HepG2 (cell line): ENCODE results near the gene ZDHHC3. TPM values are rescaled to one million over a fixed set of nuclear protein-coding genes. Genes with fewer than 3 reads are reported as not detected.
A peak's percentile ranks its signal among the peaks of the same experiment; 100 is the strongest.

Experiments
- KAT2B ChIP-seq: fragments of 150-350 bp; IDR thresholded peaks from 2 replicates; pipeline ENCODE4 v1.6.1; 2014; ENCODE audit warnings: low read depth, low read length, borderline replicate concordance
- KAT7 ChIP-seq: IDR thresholded peaks from 2 replicates; pipeline ENCODE4 v1.6.1; 2018; ENCODE audit warnings: borderline replicate concordance, missing compliant biosample characterization
- MTF2 ChIP-seq: sonication (generic); formaldehyde crosslinking; IDR thresholded peaks from 2 replicates; pipeline ENCODE4 v1.5.0; 2020; ENCODE audit warnings: missing genetic modification reagents, borderline replicate concordance
- RBAK ChIP-seq: sonication (generic); formaldehyde crosslinking; IDR thresholded peaks from 2 replicates; pipeline ENCODE4 v1.5.1; 2020; ENCODE audit warnings: mild to moderate bottlenecking, missing genetic modification reagents
- SCMH1 ChIP-seq: sonication (generic); formaldehyde crosslinking; IDR thresholded peaks from 2 replicates; pipeline ENCODE4 v1.9.0; 2021; ENCODE audit warnings: missing genetic modification reagents, mild to moderate bottlenecking, borderline replicate concordance
- TBX2 ChIP-seq: sonication (generic); formaldehyde crosslinking; IDR thresholded peaks from 2 replicates; pipeline ENCODE4 v1.5.0; 2020; ENCODE audit warnings: missing genetic modification reagents, mild to moderate bottlenecking, borderline replicate concordance
- WIZ ChIP-seq: sonication (generic); formaldehyde crosslinking; IDR thresholded peaks from 2 replicates; pipeline ENCODE4 v1.5.1; 2020; ENCODE audit warnings: mild to moderate bottlenecking, missing genetic modification reagents
- YY1 ChIP-seq: IDR thresholded peaks from 2 replicates; pipeline ENCODE4 v1.6.1; 2011; ENCODE audit warnings: low read length, low read depth, moderate library complexity, mild to moderate bottlenecking; ENCODE audit not compliant: insufficient read depth, insufficient replicate concordance
- ZNF367 ChIP-seq: sonication (generic); formaldehyde crosslinking; IDR thresholded peaks from 2 replicates; pipeline ENCODE4 v1.4.0; 2020; ENCODE audit warnings: missing genetic modification reagents, borderline replicate concordance
- ZNF570 ChIP-seq: sonication (generic); formaldehyde crosslinking; IDR thresholded peaks from 2 replicates; pipeline ENCODE4 v1.4.0; 2020; ENCODE audit warnings: mild to moderate bottlenecking, missing genetic modification reagents, borderline replicate concordance
- polyA plus RNA-seq, 8 experiments: library from polyadenylated mRNA; depleted of rRNA in 3 of 8; stranded (reverse) in 7 of 8; unstranded in 1 of 8; fragments of >200 nt; fragmentation: Illumina TruSeq in 4 of 8; extraction: Trizol in 4 of 8; gene quantifications; 2 replicates each; pipeline versions ENCODE4 v1.2.1 to v1.2.3, GENCODE V29; 2011 to 2016; ENCODE audit warnings: low read depth in 4 of 8, missing spikeins in 1 of 8, mixed read lengths in 1 of 8; ENCODE audit not compliant: insufficient read depth in 1 of 8
- total RNA-seq, 5 experiments: library from RNA; depleted of rRNA; stranded (reverse); fragments of >200 nt; fragmentation: Illumina TruSeq; extraction: Trizol; gene quantifications; 2 replicates each; pipeline ENCODE4 v1.2.3, GENCODE V29; 2016; ENCODE audit warnings: low read depth in 1 of 5
- TF ChIP-seq, protein P1 (sequence below): sonication (generic); formaldehyde crosslinking; IDR thresholded peaks from 2 replicates; pipeline ENCODE4 v1.9.0; 2022; ENCODE audit warnings: low read depth, missing genetic modification reagents
- TF ChIP-seq, protein P2 (sequence below): IDR thresholded peaks from 2 replicates; pipeline ENCODE4 v1.6.1; 2016; ENCODE audit warnings: missing compliant biosample characterization, missing genetic modification reagents, borderline replicate concordance
- TF ChIP-seq, protein P3 (sequence below), 2 experiments: sonication (generic) in 1 of 2; formaldehyde crosslinking in 1 of 2; IDR thresholded peaks; 2 replicates each; pipeline versions ENCODE4 v1.5.1 to v1.6.1; 2011 to 2020; ENCODE audit warnings: borderline replicate concordance in 1 of 2, low read depth in 1 of 2, low read length in 1 of 2, mild to moderate bottlenecking in 1 of 2, missing genetic modification reagents in 1 of 2, moderate library complexity in 1 of 2
- TF ChIP-seq, protein P4 (sequence below): sonication (generic); formaldehyde crosslinking; IDR thresholded peaks from 2 replicates; pipeline ENCODE4 v1.5.0; 2020; ENCODE audit warnings: mild to moderate bottlenecking, low read depth, missing genetic modification reagents, borderline replicate concordance
- TF ChIP-seq, protein P5 (sequence below): sonication (generic); formaldehyde crosslinking; IDR thresholded peaks from 2 replicates; pipeline ENCODE4 v1.8.0; 2023; ENCODE audit warnings: mild to moderate bottlenecking, missing genetic modification reagents
- TF ChIP-seq, protein P6 (sequence below): sonication (generic); formaldehyde crosslinking; IDR thresholded peaks from 2 replicates; pipeline ENCODE4 v1.8.0; 2022; ENCODE audit warnings: mild to moderate bottlenecking, missing genetic modification reagents; ENCODE audit not compliant: insufficient replicate concordance
- TF ChIP-seq, protein P7 (sequence below): sonication (generic); formaldehyde crosslinking; IDR thresholded peaks from 2 replicates; pipeline ENCODE4 v1.9.0; 2021; ENCODE audit warnings: missing genetic modification reagents, borderline replicate concordance

ZDHHC3 gene
- total and polyA plus RNA-seq, 2 of the 13 experiments (the other 11 are each of a cell fraction or from before 2014, with no cell fraction given) = 44.1 to 65.7 TPM

DNA sequence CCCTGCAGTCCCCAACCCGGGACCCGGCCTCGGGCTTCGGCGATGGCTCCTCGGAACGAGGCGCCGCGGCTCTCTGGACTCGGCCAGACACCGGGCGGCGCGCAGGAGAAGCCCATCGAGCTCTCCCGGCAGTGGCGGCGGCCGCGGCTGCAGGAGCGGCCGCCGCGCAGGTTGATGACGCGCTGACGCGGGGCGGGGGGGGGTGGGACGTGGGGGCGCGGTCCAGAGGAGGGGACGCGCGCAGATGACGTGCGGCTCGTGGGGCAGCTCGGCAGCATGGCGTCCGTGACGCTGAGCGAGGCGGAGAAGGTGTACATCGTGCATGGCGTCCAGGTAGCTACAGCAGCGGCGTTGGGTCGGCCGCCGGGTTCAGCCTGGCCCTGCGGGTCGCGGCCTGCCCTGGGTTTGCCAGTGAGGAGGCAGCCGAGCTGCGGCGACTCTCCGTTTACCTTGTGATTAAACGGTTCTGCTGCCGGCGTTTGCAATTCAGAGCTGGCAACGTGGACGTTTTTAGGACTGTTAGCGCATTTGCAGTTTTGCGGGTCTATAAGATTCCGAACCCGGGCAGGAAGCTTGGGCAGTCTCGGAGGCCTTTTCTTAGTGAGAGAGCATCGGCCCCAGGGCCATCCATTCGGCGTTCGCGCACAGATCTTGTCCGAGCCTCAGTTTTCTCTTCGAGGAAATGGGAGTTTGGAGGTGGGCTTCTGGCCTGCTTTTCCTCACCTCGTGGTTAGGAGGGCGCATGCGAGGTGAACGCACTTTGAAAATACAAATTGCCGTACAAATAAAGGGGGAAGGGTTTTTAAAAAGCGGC is at the start of gene ZDHHC3, which contains the start of gene EXOSC7 (continued):
- TF ChIP-seq, protein P1, sequence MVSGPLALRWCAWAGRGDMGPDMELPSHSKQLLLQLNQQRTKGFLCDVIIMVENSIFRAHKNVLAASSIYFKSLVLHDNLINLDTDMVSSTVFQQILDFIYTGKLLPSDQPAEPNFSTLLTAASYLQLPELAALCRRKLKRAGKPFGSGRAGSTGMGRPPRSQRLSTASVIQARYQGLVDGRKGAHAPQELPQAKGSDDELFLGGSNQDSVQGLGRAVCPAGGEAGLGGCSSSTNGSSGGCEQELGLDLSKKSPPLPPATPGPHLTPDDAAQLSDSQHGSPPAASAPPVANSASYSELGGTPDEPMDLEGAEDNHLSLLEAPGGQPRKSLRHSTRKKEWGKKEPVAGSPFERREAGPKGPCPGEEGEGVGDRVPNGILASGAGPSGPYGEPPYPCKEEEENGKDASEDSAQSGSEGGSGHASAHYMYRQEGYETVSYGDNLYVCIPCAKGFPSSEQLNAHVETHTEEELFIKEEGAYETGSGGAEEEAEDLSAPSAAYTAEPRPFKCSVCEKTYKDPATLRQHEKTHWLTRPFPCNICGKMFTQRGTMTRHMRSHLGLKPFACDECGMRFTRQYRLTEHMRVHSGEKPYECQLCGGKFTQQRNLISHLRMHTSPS (CRISPR knock-in tag) = no peak
- TF ChIP-seq, protein P2, sequence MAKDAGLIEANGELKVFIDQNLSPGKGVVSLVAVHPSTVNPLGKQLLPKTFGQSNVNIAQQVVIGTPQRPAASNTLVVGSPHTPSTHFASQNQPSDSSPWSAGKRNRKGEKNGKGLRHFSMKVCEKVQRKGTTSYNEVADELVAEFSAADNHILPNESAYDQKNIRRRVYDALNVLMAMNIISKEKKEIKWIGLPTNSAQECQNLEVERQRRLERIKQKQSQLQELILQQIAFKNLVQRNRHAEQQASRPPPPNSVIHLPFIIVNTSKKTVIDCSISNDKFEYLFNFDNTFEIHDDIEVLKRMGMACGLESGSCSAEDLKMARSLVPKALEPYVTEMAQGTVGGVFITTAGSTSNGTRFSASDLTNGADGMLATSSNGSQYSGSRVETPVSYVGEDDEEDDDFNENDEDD = peak; percentile 52; the same call in 1 of the 2 replicates
- TF ChIP-seq TBX2 (CRISPR knock-in tag) = no peak
- TF ChIP-seq, protein P3, sequence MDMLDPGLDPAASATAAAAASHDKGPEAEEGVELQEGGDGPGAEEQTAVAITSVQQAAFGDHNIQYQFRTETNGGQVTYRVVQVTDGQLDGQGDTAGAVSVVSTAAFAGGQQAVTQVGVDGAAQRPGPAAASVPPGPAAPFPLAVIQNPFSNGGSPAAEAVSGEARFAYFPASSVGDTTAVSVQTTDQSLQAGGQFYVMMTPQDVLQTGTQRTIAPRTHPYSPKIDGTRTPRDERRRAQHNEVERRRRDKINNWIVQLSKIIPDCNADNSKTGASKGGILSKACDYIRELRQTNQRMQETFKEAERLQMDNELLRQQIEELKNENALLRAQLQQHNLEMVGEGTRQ (IDR thresholded peaks at IDR 0.05; ENCODE audit: low read depth, low read length) = no peak
- TF ChIP-seq, protein P3 (CRISPR knock-in tag; IDR thresholded peaks at IDR 0.05; ENCODE audit: borderline replicate concordance) = no peak
- TF ChIP-seq, protein P4, sequence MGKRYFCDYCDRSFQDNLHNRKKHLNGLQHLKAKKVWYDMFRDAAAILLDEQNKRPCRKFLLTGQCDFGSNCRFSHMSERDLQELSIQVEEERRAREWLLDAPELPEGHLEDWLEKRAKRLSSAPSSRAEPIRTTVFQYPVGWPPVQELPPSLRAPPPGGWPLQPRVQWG (CRISPR knock-in tag) = no peak
- TF ChIP-seq ZNF367 (CRISPR knock-in tag) = no peak
- TF ChIP-seq KAT2B = no peak
- no peak for TF ChIP-seq WIZ
- no peak for TF ChIP-seq RBAK (CRISPR knock-in tag)
- 0 out of 2 replicates have a peak, but pooled peaks have one; percentile 58 for TF ChIP-seq KAT7 (CRISPR knock-in tag)
- TF ChIP-seq, protein P5, sequence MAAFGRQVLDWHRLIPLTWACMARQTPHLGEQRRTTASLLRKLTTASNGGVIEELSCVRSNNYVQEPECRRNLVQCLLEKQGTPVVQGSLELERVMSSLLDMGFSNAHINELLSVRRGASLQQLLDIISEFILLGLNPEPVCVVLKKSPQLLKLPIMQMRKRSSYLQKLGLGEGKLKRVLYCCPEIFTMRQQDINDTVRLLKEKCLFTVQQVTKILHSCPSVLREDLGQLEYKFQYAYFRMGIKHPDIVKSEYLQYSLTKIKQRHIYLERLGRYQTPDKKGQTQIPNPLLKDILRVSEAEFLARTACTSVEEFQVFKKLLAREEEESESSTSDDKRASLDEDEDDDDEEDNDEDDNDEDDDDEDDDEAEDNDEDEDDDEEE = no peak
- no peak for TF ChIP-seq MTF2 (CRISPR knock-in tag)
- TF ChIP-seq, protein P6, sequence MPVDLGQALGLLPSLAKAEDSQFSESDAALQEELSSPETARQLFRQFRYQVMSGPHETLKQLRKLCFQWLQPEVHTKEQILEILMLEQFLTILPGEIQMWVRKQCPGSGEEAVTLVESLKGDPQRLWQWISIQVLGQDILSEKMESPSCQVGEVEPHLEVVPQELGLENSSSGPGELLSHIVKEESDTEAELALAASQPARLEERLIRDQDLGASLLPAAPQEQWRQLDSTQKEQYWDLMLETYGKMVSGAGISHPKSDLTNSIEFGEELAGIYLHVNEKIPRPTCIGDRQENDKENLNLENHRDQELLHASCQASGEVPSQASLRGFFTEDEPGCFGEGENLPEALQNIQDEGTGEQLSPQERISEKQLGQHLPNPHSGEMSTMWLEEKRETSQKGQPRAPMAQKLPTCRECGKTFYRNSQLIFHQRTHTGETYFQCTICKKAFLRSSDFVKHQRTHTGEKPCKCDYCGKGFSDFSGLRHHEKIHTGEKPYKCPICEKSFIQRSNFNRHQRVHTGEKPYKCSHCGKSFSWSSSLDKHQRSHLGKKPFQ (CRISPR knock-in tag) = no peak
- peak; percentile 91 for TF ChIP-seq YY1
- TF ChIP-seq SCMH1 (CRISPR knock-in tag) = no peak
- TF ChIP-seq ZNF570 = no peak
- TF ChIP-seq, protein P7, sequence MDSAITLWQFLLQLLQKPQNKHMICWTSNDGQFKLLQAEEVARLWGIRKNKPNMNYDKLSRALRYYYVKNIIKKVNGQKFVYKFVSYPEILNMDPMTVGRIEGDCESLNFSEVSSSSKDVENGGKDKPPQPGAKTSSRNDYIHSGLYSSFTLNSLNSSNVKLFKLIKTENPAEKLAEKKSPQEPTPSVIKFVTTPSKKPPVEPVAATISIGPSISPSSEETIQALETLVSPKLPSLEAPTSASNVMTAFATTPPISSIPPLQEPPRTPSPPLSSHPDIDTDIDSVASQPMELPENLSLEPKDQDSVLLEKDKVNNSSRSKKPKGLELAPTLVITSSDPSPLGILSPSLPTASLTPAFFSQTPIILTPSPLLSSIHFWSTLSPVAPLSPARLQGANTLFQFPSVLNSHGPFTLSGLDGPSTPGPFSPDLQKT (CRISPR knock-in tag) = no peak
